Measurements from ENCODE around the gene SH3BP4. TPM values are rescaled to one million over a fixed set of nuclear protein-coding genes. Genes with fewer than 3 reads are reported as not detected.

The SH3BP4 gene
- total and polyA plus RNA-seq, 2 of the 8 experiments (the other 6 are each of a cell fraction or from before 2014, with no cell fraction given), result 28.3 to 35.4 TPM

DNA sequence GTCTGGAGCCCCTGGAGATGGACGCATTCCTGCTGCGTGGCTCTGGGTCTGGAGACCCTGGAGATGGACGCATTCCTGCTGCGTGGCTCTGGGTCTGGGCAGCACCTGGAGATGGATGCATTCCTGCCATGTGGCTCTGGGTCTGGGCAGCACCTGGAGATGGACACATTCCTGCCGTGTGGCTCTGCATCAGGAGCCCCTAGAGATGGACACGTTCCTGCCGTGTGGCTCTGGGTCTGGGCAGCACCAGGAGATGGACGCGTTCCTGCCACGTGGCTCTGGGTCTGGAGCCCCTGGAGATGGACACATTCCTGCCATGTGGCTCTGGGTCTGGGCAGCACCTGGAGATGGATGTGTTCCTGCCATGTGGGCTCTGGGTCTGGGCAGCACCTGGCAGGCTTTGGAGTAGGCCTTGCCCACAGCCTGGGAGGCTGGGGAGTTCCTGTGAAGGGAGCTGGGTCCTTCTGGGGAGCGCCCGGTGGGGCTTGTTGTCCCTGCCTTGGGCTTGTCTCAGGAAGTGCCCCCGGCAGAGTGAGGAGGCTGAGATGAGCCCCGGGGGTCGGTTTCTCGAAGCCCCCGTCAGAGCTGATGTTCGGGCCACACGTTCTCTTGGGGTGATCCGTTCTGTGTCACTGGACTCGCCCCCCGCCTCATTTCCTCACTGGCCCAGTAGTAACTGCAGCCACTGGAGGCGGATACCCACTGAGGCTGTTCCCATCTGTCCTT lies 41.0 kb downstream of the SH3BP4 start:
- Histone ChIP-seq H2BK15ac (ENCODE audit: low read length) (no peak overlapping the region), H3K4ac (replicated peaks; ENCODE audit: insufficient read length, low read depth, low read length) (no peak overlapping the region), H4K8ac (ENCODE audit: extremely low read depth, insufficient read depth, low read length) (no peak overlapping the region), H3K23ac (ENCODE audit: insufficient read length) (no peak overlapping the region), H3K4me1 (replicated peaks in 1 of 4; ENCODE audit: control insufficient read depth in 3 of 4, insufficient read depth in 4 of 4, low read length in 3 of 4) (peaks cover 3 to 44% (median 24%) of the 10 kb centered on the region in 4 experiments), H4K20me1 (replicated peaks in 1 of 2; ENCODE audit: control insufficient read depth in 1 of 2, insufficient read depth in 2 of 2, low read length in 2 of 2) (peaks cover 0 to 11% of the 10 kb centered on the region in 2 experiments), H3K27me3 (replicated peaks in 1 of 4; ENCODE audit: control insufficient read depth in 3 of 4, extremely low read depth in 1 of 4, insufficient read depth in 3 of 4, low read length in 3 of 4) (no peaks in the 10 kb centered on the region), H3K18ac (ENCODE audit: extremely low read depth, low read length) (0 out of 2 replicates have a peak overlapping the region, but pooled peaks have one; percentile 16), H3K79me2 (ENCODE audit: control insufficient read depth in 1 of 2, insufficient read depth in 2 of 2, low read length in 2 of 2) (peaks cover 31 to 85% of the 10 kb centered on the region in 2 experiments), H3K23me2 (ENCODE audit: low read depth, low read length) (no peaks in the 10 kb centered on the region), H3K4me2 (ENCODE audit: insufficient read depth in 1 of 2, low read depth in 2 of 2, low read length in 2 of 2) (no peak overlapping the region), H3K27ac (ENCODE audit: low read depth, low read length) (no peak overlapping the region), H3K4me3 (ENCODE audit: extremely low read depth in 1 of 4, insufficient read depth in 2 of 4, low read depth in 3 of 4, low read length in 4 of 4) (no peak overlapping the region), H3K56ac (replicated peaks; ENCODE audit: insufficient read length, low read depth, low read length) (no peak overlapping the region), H3K14ac (ENCODE audit: insufficient read length) (no peak overlapping the region), H2BK20ac (ENCODE audit: low read length) (no peak overlapping the region), H3K9ac (replicated peaks in 1 of 4; ENCODE audit: extremely low read depth in 1 of 4, low read depth in 3 of 4, low read length in 3 of 4) (no peak overlapping the region), H3K79me1 (ENCODE audit: low read depth, low read length) (peaks cover 45% of the 10 kb centered on the region), H2BK12ac (ENCODE audit: low read depth, low read length) (0 out of 2 replicates have a peak overlapping the region, but pooled peaks have one; percentile 9), H3K9me3 (ENCODE audit: insufficient read depth in 2 of 2, low read depth in 1 of 2, low read length in 1 of 2) (no peaks in the 10 kb centered on the region), H2AFZ (ENCODE audit: low read length) (no peak overlapping the region), H2AK5ac (ENCODE audit: low read depth, low read length) (no peak overlapping the region), H4K5ac (ENCODE audit: insufficient read length, low read depth, low read length) (no peak overlapping the region), H3K36me3 (ENCODE audit: control insufficient read depth in 2 of 4, insufficient read depth in 4 of 4, low read length in 3 of 4) (peaks cover 0 to 16% (median 0%) of the 10 kb centered on the region in 4 experiments; a peak in 1 of 8 replicates), H2BK5ac (ENCODE audit: low read depth, low read length) (no peak overlapping the region), H4K91ac (replicated peaks; ENCODE audit: insufficient read length, low read length) (no peak overlapping the region), H2BK120ac (replicated peaks; ENCODE audit: low read depth, low read length) (no peak overlapping the region)
- ChIA-PET CTCF (ENCODE audit: partially characterized antibody) (interaction anchor here (0.6 to 2.4 kb wide), 3 partner anchors 10 to 391 kb away, joined by 3 to 10 read pairs (median 3); no protein-coding TSS in a partner anchor), POLR2A (ENCODE audit: partially characterized antibody) (no interaction called here)
- WGBS, 2 experiments (ENCODE audit: extremely low coverage in 1 of 2, insufficient coverage in 1 of 2, insufficient read length in 1 of 2, insufficient replicate concordance in 2 of 2, low coverage in 1 of 2, low lambda C conversion rate in 2 of 2, missing lambda C conversion rate in 1 of 2), result 93% methylated on average over 23 of the region's 23 CpGs; no CpG with 5 or more reads in 1 of the 2 experiments
- no peak for TF ChIP-seq KDM5A (IDR thresholded peaks at IDR 0.05; ENCODE audit: low read length)
- TF ChIP-seq HDAC2 (IDR thresholded peaks at IDR 0.05; ENCODE audit: borderline replicate concordance in 1 of 2, low read depth in 2 of 2, low read length in 2 of 2), result no peak
- TF ChIP-seq RXRA (IDR thresholded peaks at IDR 0.05; ENCODE audit: insufficient read depth, low read depth, low read length), result no peak
- TF ChIP-seq SP1 (IDR thresholded peaks at IDR 0.05; ENCODE audit: low read depth, low read length), result no peak
- FAIRE-seq (no peak), DNase-seq (ENCODE audit: low read depth in 1 of 2, low spot score in 2 of 2) (no peak)
